VCaP (cell line): Measurements from ENCODE around the gene KIF20B.

ENCODE experiments used
- H3K27ac ChIP-seq: fragments of 450-650 bp; 2 replicates; pipeline ENCODE4 v1.5.1; 2017
- TF ChIP-seq, protein P1 (sequence below): fragments of 450-650 bp; conservative IDR thresholded peaks from 2 replicates; pipeline ENCODE4 v1.5.1; 2017; ENCODE audit warnings: mild to moderate bottlenecking, moderate library complexity

KIF20B gene

GRCh38 chr10:89706011-89706410 is 4.6 kb downstream of the KIF20B start:
- TF ChIP-seq, protein P1, sequence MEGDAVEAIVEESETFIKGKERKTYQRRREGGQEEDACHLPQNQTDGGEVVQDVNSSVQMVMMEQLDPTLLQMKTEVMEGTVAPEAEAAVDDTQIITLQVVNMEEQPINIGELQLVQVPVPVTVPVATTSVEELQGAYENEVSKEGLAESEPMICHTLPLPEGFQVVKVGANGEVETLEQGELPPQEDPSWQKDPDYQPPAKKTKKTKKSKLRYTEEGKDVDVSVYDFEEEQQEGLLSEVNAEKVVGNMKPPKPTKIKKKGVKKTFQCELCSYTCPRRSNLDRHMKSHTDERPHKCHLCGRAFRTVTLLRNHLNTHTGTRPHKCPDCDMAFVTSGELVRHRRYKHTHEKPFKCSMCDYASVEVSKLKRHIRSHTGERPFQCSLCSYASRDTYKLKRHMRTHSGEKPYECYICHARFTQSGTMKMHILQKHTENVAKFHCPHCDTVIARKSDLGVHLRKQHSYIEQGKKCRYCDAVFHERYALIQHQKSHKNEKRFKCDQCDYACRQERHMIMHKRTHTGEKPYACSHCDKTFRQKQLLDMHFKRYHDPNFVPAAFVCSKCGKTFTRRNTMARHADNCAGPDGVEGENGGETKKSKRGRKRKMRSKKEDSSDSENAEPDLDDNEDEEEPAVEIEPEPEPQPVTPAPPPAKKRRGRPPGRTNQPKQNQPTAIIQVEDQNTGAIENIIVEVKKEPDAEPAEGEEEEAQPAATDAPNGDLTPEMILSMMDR = no peak
- H3K27ac ChIP-seq = no peak overlapping the region

DNA sequence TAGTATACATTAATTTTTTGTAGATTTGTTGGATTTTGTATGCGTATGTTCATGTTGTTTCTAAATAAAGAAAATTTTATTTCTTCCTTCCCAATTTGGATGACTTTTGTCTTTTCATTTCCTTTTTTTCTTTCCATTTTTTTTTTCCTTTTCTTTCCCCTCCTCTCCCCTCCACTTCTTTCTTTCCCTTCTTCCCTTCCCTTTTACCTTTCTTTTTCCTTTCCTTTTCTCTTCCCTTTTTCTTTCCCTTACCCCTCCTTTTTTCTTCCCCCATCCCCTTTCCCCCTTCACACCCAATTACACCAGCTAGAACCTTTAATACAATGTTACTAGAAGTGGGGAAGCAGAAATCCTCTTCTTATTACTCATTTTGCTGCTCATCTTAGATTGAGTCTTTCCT is 6.0 kb downstream of the KIF20B start:
- H3K27ac ChIP-seq = no peak overlapping the region
- TF ChIP-seq, protein P1 = no peak

- TF ChIP-seq, protein P1 = no peak
Observed at GRCh38 chr10:89710753-89711152, 9.4 kb downstream of the KIF20B start.

DNA sequence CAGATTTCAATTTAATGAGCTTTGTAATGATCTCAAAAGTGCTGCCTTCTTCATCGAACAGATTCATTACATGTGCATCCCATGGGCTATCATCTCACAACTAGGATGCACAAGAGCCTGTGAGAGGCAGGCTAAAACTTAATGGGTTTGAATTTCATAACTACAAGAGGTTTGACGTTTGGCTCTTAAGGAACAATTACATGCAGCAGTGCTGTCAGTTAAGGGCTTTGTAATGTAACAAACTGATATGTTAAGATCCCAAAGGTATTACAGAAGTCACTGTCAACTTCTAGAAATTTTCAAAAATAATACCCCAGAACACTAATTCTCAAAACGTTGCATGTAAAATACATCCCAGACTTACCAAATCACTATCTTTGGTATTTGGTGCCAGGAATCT is 33.2 kb downstream of the KIF20B start:
- H3K27ac ChIP-seq = no peak overlapping the region
- TF ChIP-seq, protein P1 = no peak

More at GRCh38 chr10:89710753-89711152, 9.4 kb downstream of the KIF20B start:
- H3K27ac ChIP-seq = no peak overlapping the region

GRCh38 chr10:89738551-89739209 is 37.3 kb downstream of the KIF20B start:
- TF ChIP-seq, protein P1 = no peak

DNA sequence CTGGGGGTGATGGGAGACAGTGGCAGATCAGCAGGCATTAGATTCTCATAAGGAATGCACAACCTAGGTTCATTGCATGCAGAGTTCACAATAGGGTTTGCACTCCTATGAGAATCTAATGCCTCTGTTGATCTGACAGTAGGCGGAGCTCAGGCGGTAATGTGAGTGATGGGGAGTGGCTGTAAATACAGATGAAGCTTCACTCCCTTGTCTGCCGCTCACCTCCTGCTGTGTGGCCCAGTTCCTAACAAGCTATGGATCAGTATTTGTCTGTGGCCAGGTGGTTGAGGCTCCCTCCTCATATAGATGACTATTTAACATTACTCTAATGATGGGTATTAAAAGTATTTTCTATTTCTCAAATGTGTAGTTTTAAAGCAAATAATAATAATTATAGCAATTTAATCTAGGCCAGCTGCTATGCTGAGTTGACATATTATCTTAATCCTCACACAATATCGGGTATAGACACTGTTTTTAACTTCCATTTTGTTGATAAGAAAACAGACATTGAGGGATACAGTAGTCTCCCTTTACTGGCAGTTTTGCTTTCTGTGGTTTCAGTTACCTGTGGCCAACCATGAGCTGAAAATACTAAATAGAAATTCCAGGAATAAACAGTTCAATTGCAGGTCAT is 39.9 kb downstream of the KIF20B start:
- no peak overlapping the region for H3K27ac ChIP-seq
- TF ChIP-seq, protein P1 = no peak

More at GRCh38 chr10:89738551-89739209, 37.3 kb downstream of the KIF20B start:
- H3K27ac ChIP-seq = no peak overlapping the region

DNA sequence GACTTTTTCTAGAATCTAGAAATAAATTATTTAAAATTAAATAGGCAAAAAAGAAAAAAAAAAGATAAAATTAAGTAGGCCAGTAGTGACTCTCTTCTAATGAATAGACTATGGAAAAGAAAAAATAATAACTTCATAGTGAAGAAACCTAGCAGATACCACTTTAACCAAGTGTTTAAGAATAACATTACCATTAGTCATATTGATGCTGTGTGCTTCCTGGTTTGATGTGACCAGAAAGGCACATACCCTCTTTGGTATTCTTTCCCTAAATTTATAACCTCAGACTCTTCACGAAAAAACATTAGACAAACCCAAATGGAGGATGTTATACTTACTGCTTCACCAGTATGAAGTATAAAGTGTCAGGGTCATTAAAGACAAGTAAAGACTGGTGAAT is 42.6 kb downstream of the KIF20B start:
- TF ChIP-seq, protein P1 = no peak
- no peak overlapping the region for H3K27ac ChIP-seq
